Stimulated activated CD8-positive, alpha-beta memory T cell treated with anti-CD3 and anti-CD28 coated beads, Interleukin-15, amount 100 ng/mL, for 4 hours (primary cell): ENCODE results near the gene ZBTB1.
"Not testable (repeated sequence)": the region's sequence is repeated elsewhere in the genome, so short reads cannot be mapped to it uniquely, and the experiment has no call there.

Experiments used
- DNase-seq, 2 donors: peaks; one replicate each; pipeline ENCODE4 v3.0.0-alpha.2; 2020; ENCODE audit warnings: low read depth in 2 of 2

The ZBTB1 gene

DNA sequence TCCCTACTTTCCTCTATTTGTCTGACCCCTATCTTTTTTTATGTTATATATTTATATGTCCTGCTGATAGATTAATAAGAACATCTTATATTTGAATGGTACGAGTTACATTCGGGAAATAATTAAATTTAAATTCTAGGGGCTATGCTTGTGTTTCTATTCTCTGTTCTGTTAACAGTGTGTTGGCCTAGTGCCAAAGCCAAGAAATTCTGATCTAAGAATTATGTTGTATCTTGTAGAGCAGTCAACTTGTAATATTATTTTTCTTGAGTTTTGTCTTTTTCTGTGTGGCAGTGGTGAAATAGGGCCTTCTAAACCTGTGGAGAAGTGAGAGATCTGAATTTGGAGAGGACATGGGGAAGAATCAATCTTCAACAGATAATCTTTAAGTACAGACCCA, 27.0 kb downstream of the ZBTB1 start:
- no peak for DNase-seq

DNA sequence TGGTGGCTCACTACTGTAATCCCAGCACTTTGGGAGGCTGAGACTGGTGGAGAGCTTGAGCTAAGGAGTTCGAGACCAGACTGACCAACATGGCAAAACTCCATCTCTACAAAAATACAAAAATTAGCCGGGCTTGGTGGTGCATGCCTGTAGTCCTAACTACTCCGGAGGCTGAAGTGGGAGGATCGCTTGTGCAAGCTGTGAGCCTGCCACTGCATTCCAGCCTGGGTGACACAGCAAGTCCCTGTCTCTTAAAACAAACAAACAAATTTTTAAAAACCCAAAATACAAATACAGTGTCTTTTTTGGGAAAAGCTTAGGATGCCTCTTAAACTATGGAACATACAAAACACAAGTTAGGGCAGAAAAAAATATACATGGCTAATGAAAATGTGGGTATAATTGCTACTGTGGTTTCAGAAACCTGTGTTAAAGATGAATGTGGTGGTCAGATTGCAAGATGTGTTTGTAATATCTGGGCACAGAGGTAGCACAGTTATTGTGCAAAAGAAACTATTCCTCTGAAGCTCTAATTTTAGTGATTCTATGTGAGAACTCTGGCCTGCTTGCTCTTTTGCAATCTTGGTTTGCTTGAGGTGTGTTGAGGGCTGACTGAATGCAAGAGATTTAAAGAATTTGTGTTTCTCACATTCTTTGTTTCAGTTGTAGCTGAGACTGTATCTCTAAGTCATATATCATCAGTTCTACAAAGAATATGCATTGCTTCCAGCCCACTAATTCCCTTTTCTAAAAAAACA, 32.1 kb downstream of the ZBTB1 start:
- DNase-seq: no peak

DNA sequence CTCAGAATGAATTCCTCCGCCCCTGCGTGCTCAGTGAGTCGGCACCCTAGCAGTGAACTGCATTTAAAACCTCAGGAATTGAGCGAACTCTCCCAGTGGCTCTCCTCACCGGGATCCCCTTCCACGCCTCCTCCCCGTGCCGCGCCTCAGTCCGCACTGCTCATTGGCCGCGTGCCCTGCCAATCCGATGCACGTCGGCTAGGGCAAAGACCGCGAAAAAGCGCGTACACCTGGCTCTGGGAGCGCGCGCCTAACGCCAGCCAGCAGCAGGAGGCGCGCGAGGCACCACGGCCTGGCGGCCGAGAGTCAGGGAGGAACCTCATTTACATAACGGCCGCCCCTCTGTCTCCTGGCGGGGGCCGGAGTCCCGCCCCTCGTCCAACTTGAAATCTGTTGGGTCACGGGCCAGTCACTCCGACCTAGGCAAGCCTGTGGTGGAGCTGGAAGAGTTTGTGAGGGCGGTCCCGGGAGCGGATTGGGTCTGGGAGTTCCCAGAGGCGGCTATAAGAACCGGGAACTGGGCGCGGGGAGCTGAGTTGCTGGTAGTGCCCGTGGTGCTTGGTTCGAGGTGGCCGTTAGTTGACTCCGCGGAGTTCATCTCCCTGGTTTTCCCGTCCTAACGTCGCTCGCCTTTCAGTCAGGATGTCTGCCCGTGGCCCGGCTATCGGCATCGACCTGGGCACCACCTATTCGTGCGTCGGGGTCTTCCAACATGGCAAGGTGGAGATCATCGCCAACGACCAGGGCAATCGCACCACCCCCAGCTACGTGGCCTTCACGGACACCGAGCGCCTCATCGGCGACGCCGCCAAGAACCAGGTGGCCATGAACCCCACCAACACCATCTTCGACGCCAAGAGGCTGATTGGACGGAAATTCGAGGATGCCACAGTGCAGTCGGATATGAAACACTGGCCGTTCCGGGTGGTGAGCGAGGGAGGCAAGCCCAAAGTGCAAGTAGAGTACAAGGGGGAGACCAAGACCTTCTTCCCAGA, 35.9 kb downstream of the ZBTB1 start, which contains the start of gene HSPA2:
TSS of gene HSPA2 (plus strand) at position 534 of the 995 bp plus-strand sequence. CDS start at position 643, 109 bp downstream.
- peak; percentile 84 to 87 for DNase-seq

DNA sequence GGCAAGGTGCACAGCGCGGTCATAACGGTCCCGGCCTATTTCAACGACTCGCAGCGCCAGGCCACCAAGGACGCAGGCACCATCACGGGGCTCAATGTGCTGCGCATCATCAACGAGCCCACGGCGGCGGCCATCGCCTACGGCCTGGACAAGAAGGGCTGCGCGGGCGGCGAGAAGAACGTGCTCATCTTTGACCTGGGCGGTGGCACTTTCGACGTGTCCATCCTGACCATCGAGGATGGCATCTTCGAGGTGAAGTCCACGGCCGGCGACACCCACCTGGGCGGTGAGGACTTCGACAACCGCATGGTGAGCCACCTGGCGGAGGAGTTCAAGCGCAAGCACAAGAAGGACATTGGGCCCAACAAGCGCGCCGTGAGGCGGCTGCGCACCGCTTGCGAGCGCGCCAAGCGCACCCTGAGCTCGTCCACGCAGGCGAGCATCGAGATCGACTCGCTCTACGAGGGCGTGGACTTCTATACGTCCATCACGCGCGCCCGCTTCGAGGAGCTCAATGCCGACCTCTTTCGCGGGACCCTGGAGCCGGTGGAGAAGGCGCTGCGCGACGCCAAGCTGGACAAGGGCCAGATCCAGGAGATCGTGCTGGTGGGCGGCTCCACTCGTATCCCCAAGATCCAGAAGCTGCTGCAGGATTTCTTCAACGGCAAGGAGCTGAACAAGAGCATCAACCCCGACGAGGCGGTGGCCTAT, 36.8 kb downstream of the ZBTB1 start:
- DNase-seq: no peak

DNA sequence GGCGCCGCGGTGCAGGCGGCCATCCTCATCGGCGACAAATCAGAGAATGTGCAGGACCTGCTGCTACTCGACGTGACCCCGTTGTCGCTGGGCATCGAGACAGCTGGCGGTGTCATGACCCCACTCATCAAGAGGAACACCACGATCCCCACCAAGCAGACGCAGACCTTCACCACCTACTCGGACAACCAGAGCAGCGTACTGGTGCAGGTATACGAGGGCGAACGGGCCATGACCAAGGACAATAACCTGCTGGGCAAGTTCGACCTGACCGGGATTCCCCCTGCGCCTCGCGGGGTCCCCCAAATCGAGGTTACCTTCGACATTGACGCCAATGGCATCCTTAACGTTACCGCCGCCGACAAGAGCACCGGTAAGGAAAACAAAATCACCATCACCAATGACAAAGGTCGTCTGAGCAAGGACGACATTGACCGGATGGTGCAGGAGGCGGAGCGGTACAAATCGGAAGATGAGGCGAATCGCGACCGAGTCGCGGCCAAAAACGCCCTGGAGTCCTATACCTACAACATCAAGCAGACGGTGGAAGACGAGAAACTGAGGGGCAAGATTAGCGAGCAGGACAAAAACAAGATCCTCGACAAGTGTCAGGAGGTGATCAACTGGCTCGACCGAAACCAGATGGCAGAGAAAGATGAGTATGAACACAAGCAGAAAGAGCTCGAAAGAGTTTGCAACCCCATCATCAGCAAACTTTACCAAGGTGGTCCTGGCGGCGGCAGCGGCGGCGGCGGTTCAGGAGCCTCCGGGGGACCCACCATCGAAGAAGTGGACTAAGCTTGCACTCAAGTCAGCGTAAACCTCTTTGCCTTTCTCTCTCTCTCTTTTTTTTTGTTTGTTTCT, 37.6 kb downstream of the ZBTB1 start:
- DNase-seq: no peak

DNA sequence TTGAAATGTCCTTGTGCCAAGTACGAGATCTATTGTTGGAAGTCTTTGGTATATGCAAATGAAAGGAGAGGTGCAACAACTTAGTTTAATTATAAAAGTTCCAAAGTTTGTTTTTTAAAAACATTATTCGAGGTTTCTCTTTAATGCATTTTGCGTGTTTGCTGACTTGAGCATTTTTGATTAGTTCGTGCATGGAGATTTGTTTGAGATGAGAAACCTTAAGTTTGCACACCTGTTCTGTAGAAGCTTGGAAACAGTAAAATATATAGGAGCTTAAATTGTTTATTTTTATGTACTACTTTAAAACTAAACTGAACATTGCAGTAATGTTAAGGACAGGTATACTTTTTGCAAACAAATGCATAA, 38.2 kb downstream of the ZBTB1 start:
- DNase-seq: no peak

DNA sequence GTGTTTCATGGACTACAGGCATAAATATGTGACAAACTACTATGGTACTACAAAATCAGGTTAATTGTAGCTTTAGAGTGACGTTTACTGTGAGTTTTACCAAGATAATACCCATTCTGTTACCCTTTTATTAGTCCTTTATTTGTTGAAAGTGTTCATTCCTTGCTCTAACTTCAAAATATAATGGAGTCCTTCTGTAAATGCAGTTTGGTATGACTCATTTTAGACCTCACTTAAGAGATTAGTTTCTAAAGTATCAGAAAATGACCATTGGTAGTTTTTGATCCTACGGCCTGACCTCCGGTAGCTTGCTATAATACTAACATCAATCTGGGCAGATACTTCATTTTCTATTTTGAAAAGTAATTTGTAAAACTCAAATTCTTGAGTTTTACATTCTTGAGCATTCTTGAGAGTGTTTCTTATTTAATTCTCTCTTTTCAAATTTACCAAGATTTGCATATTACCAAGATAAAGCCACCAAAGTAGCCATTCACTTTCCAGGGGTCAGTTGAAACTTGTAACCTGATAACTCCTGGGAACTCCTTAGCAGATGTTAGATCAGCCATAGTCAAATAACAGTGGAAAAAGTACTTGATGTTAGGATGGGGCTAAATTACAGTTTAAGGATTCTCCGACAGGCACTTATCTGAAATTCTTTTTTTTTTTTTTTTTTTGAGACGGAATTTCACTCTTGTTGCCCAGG, 40.2 kb downstream of the ZBTB1 start:
- DNase-seq: no peak

DNA sequence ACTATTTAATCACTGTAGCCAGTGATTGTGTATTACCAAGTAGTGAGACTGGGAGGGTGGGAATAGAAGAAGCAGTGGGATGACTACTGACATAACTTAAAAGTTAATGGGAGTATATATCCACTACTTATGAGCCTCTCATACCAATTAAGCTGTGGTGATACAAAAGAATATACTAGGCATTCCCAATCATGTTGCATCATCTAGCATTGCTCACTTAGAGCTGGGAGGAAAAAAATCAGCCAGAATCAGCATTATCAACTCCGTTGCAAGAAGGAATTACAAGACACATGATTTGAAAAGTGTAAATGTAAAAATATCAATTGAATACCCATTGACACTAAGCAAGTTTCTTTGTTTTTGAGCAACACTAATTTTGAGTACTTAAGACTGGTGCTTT, 44.4 kb downstream of the ZBTB1 start:
- no peak for DNase-seq

DNA sequence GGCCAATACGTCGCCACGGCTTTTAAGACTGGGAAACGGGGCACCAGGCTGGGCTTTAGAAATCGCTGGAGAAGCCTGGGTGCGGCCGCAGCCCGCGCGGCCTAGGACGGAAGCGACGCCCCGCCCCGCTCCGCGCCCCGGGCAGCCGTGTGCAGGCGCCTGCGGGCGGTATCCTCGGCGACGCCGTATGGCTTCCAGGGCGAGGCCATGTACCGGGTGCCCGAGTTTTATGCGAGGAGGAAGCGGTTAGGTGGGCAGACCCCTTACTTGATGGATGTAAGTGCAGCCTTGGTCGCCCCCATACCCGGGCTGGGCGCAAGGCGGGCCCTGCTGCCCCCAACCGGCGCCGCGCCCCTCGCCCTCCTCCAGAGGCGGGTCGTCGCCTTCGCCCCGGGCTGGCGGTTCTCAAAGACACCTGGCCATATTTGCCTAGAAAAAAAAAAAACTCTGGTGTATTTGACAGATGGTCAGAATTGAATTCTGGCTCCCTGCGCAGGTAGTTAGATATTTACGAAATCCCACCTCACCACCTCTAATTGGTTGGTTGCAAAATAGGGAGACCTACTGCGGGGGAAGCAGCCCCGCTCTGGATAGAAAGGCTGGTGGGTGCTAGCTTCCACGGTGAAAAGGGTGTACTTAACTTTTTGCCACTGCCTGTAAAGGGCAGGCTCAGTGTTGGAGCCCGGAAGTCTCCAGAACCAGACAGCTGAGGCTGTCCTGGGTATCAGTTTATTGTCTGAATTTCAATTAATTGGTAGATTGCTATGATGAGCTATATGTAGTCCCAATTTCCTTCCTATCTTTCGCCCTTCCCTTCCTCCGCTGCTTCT, 45.4 kb downstream of the ZBTB1 start, which contains the start of gene PPP1R36:
TSS of gene PPP1R36 (plus strand) at position 171 of the 830 bp plus-strand sequence. CDS start at position 208, 37 bp downstream.
- no peak for DNase-seq

DNA sequence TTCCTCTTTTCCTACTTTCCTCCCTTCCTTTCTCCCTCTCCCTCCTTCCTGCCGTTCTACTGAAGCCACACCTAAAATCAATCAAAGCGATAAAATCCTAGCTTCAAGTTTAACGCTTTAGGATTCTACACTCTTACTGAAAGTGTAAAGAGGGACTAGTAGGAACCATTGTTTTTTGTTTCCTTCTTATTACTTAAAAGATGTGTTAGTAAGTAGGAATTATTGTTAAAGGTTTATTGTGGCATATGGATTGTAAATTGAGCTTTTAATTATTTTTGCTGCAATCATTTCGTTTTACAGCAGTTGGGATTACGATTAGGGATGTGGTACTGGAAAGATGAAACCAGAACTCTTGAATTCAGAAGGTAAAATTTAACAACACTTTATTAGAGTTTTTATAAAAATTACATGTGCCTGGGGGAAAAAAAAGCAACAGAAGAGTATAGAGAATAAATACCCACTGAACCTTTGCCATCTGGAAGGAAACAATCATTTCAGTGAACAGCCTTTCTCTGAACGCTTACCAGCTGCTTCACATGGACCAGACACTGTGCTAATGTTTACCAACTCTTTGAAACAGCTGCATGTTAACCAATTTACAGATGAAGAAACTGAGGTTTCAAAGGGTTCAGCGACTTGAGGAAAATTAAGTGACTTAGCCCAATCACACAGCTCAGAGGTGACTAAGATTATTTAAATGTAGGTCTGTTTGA, 46.2 kb downstream of the ZBTB1 start:
- no peak for DNase-seq

DNA sequence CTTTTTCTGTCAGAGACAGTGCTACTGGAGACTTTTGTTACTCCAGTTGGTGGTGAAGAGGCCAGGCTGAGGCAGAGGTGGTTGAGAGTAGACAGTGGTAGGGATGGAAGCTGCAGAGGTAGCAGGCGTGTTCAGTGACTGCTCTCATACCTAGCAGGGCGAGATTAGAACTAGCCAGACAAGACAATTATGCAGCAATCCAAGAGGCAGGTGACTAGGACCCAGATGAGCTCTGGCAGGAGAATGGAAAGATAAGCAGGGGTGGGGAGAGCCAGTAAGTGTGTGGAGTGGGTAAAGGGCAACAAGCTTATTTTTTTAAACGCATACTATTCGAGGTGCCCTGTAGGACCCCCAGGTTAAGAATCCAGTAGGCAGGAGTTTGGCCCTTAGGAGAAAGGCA, 50.0 kb downstream of the ZBTB1 start:
- DNase-seq: no peak

DNA sequence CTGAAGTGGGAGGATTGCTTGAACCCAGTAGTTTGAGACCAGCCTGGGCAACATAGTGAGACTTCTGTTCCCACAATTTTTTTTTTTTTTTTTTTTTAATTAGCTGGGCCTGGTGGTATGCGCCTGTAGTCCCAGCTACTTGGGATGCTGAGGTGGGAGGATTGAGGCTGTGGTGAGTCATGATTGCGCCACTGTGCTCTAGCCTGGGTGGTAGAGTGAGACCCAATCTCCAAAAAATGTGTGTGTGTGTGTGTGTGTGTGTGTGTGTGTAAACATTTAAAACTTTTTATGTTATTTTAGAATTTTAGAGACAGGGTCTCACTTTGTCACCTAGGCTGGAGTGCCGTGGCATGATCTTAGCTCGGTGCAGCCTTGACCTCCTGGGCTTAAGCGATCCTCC, 52.0 kb downstream of the ZBTB1 start:
- no peak for DNase-seq

DNA sequence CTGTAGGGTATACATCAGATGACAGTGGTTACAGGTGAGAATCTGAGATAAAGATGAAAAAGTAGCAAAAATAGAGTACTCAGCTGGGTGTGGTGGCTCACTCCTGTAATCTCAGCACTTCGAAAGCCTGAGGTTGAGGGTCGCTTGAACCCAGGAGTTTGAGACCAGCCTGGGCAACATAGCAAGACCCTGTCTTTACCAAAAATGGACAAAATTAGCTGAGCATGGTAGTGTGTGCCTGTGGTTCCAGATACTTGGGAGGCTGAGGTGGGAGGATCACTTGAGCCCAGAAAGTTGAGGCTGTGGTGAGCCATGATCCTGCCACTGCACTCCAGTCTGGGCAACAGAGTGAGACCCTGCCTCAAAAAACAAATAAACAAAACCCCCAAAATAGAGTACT, 53.6 kb downstream of the ZBTB1 start:
- DNase-seq: not testable (repeated sequence)

DNA sequence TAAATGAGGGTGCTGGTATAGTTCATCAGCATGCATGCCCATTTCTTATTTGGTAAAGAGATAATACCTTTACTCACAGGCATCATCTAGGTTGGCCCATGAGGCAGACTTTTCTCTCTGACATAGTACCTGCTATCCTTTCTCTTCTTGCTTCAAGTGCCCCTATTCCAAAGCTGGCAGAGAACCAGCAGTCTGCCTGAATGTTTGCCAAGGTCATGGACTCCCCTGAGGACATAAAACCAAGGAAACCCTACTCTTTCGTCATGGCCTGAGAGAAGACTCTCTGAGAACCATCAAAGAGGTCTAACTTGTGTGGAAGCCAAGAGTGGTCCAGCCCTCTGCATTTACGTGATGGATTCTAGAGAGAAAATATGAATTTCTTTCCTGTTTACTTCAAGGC, 57.1 kb downstream of the ZBTB1 start:
- no peak for DNase-seq

DNA sequence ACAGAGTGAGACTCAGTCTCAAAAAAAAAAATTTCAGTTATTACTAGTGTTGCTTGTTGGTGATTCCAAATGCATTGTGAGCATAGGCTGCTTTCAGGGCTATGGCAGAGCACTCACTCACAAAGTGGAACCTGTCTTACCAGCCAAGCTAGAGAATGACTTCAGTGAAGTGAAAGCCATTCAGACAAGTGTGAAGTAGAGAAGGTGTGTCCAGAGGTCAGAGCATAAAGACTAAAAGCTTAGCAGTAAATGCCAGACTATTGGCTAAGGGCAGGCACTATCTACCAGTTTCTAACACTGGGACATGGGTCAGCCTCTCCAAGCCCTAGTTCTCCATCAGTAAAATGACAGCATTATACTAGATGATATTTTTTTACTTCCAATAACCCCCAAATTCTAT, 57.9 kb downstream of the ZBTB1 start:
- DNase-seq: no peak

DNA sequence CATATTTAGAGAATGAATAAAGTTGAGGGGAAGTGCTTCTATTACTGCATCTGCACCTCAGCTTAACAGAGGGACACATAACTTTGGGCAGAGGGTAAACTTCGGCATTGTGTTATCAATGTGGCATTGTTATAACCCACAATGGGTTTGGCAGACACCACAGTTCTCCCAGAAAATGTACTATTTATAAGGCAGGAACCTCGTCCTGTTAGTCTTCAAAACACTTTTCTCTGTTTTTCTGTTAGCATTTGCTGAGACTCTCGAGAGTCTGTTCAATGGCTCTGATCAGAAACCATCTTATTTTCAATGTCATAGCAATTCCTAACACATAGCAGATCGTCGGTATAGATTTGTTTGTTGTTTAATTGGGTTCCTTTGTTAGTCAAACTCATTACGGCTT, 59.1 kb downstream of the ZBTB1 start:
- no peak for DNase-seq

DNA sequence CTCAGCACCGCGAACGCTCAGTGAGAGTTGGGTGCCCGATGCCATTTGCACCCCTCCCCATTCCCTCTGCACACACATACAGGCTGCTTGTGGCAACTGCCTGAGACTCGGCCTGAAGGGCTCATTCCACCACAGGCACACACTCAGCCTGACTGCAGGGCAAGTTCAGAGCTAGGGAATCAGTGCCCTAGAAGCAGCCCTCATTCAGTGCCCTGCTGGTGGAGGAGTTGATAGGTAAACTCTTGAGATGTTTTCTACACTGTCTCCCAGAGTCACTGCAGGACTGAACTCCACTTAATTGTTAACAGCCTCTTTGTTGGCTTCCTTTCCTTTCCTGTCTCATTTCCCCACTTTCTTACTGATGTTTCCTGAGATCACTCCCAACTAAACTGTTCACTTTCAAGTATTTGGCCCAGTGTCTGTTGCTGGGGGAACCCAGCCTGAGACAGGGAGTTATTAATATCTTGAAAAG, 62.1 kb downstream of the ZBTB1 start:
- no peak for DNase-seq

DNA sequence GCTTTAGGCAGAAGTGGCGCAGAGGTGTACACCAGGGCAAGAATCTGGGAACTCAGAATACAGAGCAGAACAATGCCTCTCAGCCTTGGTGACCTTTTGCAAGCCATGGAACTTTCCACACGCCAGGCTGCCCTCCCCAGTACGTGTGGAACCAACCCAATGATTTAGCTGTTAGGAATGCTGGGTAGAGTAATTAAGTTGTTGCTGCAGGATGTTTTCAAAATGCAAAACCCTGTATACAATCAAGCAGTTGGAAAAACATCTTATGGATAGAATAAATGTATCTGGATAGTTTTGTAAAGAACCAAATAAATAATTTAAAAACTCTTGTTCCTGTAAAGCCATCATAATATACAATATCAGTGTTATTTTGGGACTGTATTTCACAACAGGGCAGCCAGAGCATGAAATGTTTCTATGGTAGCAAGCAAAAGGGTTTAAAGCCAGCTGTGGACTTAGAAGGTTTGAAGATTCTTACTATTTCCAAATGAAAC, 64.6 kb downstream of the ZBTB1 start:
- DNase-seq: no peak

DNA sequence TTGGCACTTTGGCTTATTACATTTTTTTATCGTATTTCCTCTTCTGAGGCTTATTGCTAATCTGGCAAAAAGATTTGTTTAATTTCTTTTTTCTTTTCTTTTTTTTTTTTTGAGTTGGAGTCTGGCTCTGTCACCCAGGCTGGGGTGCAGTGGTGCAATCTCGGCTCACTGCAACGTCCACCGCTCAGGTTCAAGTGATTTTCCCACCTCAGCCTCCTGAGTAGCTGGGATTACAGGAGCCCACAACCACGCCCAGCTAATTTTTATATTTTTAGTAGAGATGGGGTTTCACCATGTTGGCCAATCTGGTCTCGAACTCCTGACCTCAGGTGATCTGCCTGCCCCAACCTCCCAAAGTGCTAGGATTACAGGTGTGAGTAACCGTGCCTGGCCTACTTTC, 65.1 kb downstream of the ZBTB1 start:
- not testable (repeated sequence) for DNase-seq
